Fibroblast of skin of right biceps (primary cell): Measurements from ENCODE around the gene MEGF6.

Source experiments
- DNase-seq: peaks from one replicate; pipeline ENCODE4 v3.0.0-alpha.2; 2013

MEGF6 gene

GRCh38 chr1:3480369-3480719 is 131.0 kb downstream of the MEGF6 start:
- DNase-seq, result no peak

DNA sequence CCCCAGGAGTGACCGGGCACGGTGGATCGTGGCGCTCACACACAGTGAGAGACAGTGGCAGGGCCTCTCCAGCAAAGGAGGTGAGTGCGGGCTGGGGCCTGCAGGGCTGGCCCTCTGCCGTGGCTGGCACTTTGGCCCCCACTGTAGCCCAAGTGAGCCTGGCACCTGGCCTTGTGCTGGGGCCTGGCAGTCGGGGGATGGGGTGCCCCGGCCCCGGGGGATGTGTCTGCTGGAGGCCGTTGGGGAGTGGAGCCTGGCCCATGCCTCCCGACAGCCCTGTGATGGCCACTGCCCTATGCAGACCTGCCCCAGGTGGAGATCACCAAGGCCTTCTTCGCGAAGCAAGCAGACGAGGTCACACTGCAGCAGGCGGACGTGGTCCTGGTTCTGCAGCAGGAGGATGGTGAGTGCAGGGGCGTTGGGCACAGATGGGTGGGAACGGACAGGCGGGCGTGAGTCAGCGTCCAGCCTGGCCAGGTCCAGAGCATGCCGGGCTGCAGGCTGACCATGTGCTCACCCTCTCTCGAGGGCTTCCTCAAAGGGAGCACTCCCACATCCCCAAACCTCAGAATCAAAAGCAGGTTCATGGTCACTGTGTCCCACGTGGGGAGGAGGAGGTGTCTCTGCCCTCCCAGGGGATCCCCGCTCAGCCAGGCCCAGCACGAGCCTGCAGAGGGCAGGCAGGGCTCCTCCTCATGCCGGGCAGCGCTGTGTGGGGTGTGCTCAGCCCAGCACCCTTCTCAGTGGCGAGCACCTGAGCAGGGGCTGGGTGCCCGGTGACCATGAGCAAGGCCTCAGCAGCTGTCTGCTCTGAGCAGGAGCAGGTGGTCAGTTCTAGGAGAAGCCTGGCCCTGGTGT is 131.6 kb downstream of the MEGF6 start:
- no peak for DNase-seq

GRCh38 chr1:3478187-3478586 is 133.1 kb downstream of the MEGF6 start:
- DNase-seq, result no peak

- DNase-seq, result no peak
Measured at GRCh38 chr1:3477241-3477995, 133.9 kb downstream of the MEGF6 start.

DNA sequence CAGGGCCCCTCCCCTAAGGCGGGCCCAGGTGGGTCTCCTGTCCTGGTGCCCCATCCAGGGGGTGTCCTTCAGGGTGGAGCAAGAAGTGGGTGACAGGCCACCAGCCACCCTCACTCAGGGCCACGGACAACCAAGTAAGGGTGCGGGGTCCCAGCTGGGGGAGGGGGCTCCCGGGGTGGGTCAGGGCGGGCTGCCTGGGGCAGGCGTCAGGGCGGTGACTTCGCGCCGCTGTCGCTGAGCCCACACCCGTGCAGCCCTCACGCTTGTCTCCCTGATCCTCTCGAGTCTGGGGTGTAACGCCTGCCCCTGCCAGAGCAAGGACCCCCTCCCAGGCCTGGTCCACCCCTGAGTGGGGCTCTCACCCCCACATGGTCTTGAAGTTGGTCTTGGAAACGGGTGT is 134.6 kb downstream of the MEGF6 start:
- DNase-seq, result no peak

DNA sequence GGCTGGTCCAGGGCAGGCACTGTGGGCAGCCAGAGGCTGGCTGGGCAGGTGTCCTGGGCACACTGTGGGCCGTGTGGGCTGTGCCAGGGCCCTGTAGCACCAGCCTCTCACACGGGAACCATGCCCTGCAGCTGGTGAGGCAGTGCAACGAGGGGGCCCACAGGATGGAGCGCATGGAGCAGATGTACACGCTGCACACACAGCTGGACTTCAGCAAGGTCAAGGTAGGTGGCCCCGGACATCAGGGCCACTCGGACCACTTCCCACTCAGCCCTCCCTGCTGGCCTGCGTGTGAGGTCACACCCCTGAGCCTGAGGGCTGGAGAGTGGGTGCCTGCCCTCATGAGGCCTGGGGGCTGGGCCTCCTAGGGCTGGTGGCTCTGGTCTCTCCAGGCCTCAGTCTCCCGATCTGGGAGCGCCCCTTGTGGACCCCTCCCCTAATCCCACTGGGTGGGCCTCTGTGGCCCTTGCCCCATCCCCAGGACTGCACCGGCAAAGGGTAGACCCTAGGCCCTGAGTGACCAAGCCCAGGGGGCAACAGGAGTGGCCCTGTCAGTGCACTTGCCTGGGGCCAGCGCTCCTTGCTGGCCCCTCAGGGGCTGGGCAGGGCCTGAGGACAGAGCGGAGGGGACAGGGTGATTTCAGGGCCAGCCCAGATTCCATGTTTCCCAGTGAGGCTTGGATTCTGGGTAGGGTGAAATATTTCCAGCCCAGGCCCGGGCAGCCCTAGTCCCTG is 135.3 kb downstream of the MEGF6 start:
- no peak for DNase-seq

GRCh38 chr1:3474421-3474820 is 136.9 kb downstream of the MEGF6 start:
- no peak for DNase-seq

DNA sequence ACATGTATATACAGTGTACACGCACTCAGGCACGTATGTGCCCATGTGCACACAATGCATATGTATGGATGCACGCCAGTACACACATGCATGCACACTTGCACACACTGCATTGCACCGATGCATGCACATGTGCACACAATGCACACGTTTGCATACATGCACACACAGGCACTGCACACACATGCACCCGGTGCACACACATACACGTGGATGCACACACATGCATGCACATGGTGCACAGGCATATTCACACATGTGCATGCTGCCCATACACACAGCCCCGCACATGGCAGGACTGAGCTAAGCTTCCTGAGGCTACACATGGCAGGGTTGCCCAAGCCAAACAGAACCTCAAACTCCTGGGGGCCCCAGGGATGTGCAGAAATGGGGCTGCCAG is 137.3 kb downstream of the MEGF6 start:
- no peak for DNase-seq

- peak; percentile 92 for DNase-seq
Measured at GRCh38 chr1:3473381-3473844, 137.9 kb downstream of the MEGF6 start.

GRCh38 chr1:3472906-3473305 is 138.4 kb downstream of the MEGF6 start:
- DNase-seq, result no peak

- no peak for DNase-seq
Measured at GRCh38 chr1:3472088-3472850, 139.0 kb downstream of the MEGF6 start.

DNA sequence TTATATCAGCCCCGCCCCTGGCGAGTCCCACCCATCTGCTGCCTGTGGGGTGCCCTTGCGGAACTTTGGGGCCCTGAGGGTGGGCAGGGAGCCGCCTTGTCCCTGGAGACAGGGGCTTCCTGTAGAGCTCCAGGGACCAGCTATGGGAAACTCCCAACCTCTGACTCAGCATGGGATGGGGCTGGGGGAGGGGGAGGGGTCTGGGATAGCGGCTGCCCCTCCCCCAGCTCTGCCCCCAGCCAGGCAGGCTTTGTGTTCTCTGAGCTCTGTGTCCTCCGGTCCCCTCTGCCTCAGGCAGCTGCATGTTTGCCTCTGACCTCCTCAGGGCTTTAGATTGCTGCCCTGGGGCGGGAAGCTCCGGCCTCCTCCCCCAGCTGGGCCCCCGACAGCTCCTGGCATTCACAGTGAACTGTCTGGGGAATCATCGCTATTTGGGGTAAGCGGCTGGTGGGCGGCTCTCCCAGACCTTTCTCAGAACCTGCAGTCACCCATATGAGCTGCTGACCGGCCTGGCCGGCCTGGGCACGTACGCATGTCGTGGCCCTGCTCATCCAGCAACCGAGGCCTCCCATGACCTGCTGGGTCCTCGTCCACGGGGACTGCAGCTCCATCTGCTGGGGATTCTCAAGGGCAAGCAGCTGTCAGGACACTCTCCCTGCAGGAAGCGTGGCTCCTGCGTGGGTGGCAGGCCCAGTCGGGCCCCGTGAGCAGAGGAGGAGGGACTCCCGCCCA is 139.8 kb downstream of the MEGF6 start:
- peak; percentile 77 for DNase-seq

GRCh38 chr1:3470650-3471355 is 140.5 kb downstream of the MEGF6 start:
- DNase-seq, result no peak

DNA sequence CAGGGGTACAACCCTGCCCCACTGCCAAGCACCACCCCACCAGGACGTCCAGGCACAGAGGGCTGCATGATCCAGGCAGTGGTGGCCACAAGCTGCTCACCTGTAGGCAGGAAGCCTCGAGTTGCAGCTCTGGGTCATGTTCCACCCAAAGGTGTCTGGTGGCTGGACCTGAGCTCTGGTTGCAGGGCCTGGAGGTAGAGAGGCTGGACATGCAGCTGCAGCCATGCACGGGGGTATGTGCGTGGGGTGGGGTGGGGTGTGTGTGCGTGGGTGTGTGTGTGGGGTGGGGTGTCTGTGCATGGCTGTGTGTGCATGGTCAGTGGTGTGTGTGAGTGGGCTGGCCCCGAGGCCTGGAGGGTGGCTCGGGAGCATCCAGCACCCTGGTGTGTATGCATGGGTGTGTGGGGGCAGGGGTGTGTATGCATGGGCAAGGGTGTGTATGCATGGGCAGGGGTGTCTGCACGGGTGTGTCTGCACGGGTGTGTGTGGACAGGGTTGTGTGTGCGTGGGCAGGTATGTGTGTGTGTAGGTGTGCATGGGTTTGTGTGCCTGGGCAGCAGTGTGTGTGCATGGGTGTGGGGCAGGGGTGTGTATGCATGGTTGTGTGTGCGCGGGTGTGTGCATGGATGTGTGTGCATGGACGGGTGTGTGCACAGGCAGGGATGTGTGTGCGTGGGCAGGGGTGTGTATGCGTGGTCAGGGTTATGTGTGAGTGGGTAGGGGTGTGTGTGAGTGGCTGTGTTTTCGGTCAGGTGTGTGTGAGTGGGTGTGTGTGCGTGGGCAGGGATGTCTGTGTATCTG is 141.3 kb downstream of the MEGF6 start:
- DNase-seq, result no peak

- DNase-seq, result no peak
Measured at GRCh38 chr1:3469104-3469848, 142.0 kb downstream of the MEGF6 start.

- DNase-seq, result no peak
Measured at GRCh38 chr1:3468236-3469103, 142.8 kb downstream of the MEGF6 start.

DNA sequence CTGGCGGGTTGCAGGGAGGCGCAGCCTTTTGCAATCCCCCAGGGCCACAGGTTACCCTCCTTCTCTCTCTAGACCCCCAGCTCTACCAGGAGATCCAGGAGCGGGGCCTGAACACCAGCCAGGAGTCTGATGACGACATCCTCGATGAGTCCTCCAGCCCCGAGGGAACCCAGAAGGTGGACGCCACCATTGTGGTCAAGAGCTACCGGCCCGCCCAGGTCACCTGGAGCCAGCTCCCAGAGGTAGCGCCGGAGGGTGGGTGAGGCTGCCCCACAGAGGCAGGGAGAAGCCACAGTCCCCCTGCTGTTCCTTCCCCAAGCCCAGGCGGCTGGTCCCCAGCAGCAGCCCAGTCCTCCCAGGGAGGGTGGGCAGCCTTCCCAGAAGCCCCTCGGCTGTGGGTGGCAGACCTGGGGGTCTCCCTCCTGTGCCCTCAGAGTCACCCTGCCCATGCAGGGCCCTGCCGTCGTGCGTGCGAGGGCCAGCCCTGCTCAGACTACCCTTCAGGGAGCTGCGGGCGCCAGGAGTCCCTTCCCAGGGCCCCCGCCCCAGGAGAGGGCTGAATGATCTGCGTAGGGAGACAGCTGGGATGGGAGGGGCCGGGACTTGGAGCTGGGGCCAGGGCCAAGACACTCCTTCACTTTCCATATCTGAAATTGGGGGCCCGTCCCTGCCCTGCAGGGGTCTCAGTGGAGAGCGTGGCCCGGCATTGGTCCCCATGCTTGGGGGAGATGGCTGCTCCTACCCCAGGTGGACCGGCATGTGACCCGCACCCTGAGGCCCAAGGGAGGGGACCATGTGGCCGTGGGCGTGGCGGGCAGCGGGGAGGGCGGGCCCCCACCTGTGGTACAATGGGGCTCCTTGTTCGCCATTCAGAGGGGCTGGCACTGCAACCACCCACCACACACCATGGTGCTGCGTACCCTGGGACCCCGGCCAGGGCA is 143.9 kb downstream of the MEGF6 start:
- no peak for DNase-seq
